ENCODE results near the gene PKP4.

PKP4 gene

GRCh38 chr2:158561054-158561453 is 104.3 kb downstream of the PKP4 start:
- H3K4me2 ChIP-seq (ENCODE audit: low read length) = no peak overlapping the region
- no peaks in the 10 kb centered on the region for H4K20me1 ChIP-seq (ENCODE audit: insufficient read depth, low read length)
- no peaks in the 10 kb centered on the region for H3K9me3 ChIP-seq (ENCODE audit: low read length)
- no peak overlapping the region for H3K4me3 ChIP-seq (ENCODE audit: low read depth, low read length, poor library complexity, severe bottlenecking)
- H3K27me3 ChIP-seq (ENCODE audit: insufficient read depth, low read length) = no peaks in the 10 kb centered on the region
- H3K4me1 ChIP-seq (ENCODE audit: insufficient read depth, low read length, severe bottlenecking) = no peaks in the 10 kb centered on the region
- no peaks in the 10 kb centered on the region for H3F3A ChIP-seq (ENCODE audit: insufficient read depth, low read length)
- no peak overlapping the region for H3K27ac ChIP-seq (ENCODE audit: low read depth, low read length, poor library complexity, severe bottlenecking)
- H3K36me3 ChIP-seq (ENCODE audit: insufficient read depth, low read length) = no peaks in the 10 kb centered on the region
- no peaks in the 10 kb centered on the region for H3K79me2 ChIP-seq (ENCODE audit: insufficient read depth, low read length)
- H2AFZ ChIP-seq (ENCODE audit: low read length) = no peak overlapping the region
- no peak for TF ChIP-seq CTCF (IDR thresholded peaks at IDR 0.05; ENCODE audit: low read length)
- no peak for TF ChIP-seq EZH2 (IDR thresholded peaks at IDR 0.05; ENCODE audit: borderline replicate concordance, low read length)
- H3K9me2 ChIP-seq (ENCODE audit: low read depth, low read length) = no peaks in the 10 kb centered on the region
- H3K9ac ChIP-seq (ENCODE audit: low read length) = no peak overlapping the region

- TF ChIP-seq CTCF (IDR thresholded peaks at IDR 0.05; ENCODE audit: low read length) (no peak), EZH2 (IDR thresholded peaks at IDR 0.05; ENCODE audit: borderline replicate concordance, low read length) (no peak)
- Histone ChIP-seq H3K27ac (ENCODE audit: low read depth, low read length, poor library complexity, severe bottlenecking) (no peak overlapping the region), H3K9me2 (ENCODE audit: low read depth, low read length) (no peaks in the 10 kb centered on the region), H3K27me3 (ENCODE audit: insufficient read depth, low read length) (no peaks in the 10 kb centered on the region), H3K36me3 (ENCODE audit: insufficient read depth, low read length) (no peaks in the 10 kb centered on the region), H3K4me2 (ENCODE audit: low read length) (no peak overlapping the region), H3K9me3 (ENCODE audit: low read length) (no peaks in the 10 kb centered on the region), H4K20me1 (ENCODE audit: insufficient read depth, low read length) (no peaks in the 10 kb centered on the region), H3F3A (ENCODE audit: insufficient read depth, low read length) (no peaks in the 10 kb centered on the region), H3K79me2 (ENCODE audit: insufficient read depth, low read length) (no peaks in the 10 kb centered on the region), H3K4me1 (ENCODE audit: insufficient read depth, low read length, severe bottlenecking) (no peaks in the 10 kb centered on the region), H3K9ac (ENCODE audit: low read length) (no peak overlapping the region), H3K4me3 (ENCODE audit: low read depth, low read length, poor library complexity, severe bottlenecking) (no peak overlapping the region), H2AFZ (ENCODE audit: low read length) (no peak overlapping the region)
Measured at GRCh38 chr2:158567208-158567607, 110.5 kb downstream of the PKP4 start.

GRCh38 chr2:158569284-158569683 is 112.5 kb downstream of the PKP4 start:
- no peaks in the 10 kb centered on the region for H4K20me1 ChIP-seq (ENCODE audit: insufficient read depth, low read length)
- no peaks in the 10 kb centered on the region; the same call in 1 of the 2 replicates for H3K36me3 ChIP-seq (ENCODE audit: insufficient read depth, low read length)
- H3K79me2 ChIP-seq (ENCODE audit: insufficient read depth, low read length) = no peaks in the 10 kb centered on the region
- no peak overlapping the region for H3K4me3 ChIP-seq (ENCODE audit: low read depth, low read length, poor library complexity, severe bottlenecking)
- no peaks in the 10 kb centered on the region for H3K9me2 ChIP-seq (ENCODE audit: low read depth, low read length)
- H3K9me3 ChIP-seq (ENCODE audit: low read length) = no peaks in the 10 kb centered on the region
- H3K27ac ChIP-seq (ENCODE audit: low read depth, low read length, poor library complexity, severe bottlenecking) = no peak overlapping the region
- H2AFZ ChIP-seq (ENCODE audit: low read length) = no peak overlapping the region
- no peaks in the 10 kb centered on the region for H3K4me1 ChIP-seq (ENCODE audit: insufficient read depth, low read length, severe bottlenecking)
- no peak overlapping the region for H3K9ac ChIP-seq (ENCODE audit: low read length)
- H3F3A ChIP-seq (ENCODE audit: insufficient read depth, low read length) = no peaks in the 10 kb centered on the region
- no peak overlapping the region for H3K4me2 ChIP-seq (ENCODE audit: low read length)
- H3K27me3 ChIP-seq (ENCODE audit: insufficient read depth, low read length) = no peaks in the 10 kb centered on the region
- TF ChIP-seq EZH2 (IDR thresholded peaks at IDR 0.05; ENCODE audit: borderline replicate concordance, low read length) (no peak), CTCF (IDR thresholded peaks at IDR 0.05; ENCODE audit: low read length) (no peak)
